Mesenchymal stem cell (in vitro differentiated cells and primary cell): Measurements from ENCODE around the gene ALPP.

Source experiments
- DNase-seq: peaks from one replicate; pipeline ENCODE4 v3.0.0-alpha.2; 2013
- H2AFZ ChIP-seq: one replicate; pipeline ENCODE4 v1.6.1; 2013; ENCODE audit warnings: low read depth, mild to moderate bottlenecking, control low read depth, inconsistent platforms, low read length, moderate library complexity
- H2AK5ac ChIP-seq: 2 replicates; pipeline ENCODE4 v1.6.1; 2013; ENCODE audit warnings: low read length, moderate library complexity, mild to moderate bottlenecking, inconsistent platforms; ENCODE audit not compliant: severe bottlenecking
- H2BK120ac ChIP-seq: one replicate; pipeline ENCODE4 v1.6.1; 2013; ENCODE audit warnings: low read depth, mild to moderate bottlenecking, inconsistent platforms, low read length, moderate library complexity
- H2BK12ac ChIP-seq, 2 experiments: one replicate each; pipeline ENCODE4 v1.6.1; 2013; ENCODE audit warnings: inconsistent platforms in 2 of 2, low read length in 2 of 2, mild to moderate bottlenecking in 2 of 2, moderate library complexity in 2 of 2, control low read depth in 1 of 2
- H2BK15ac ChIP-seq: one replicate; pipeline ENCODE4 v1.6.1; 2013; ENCODE audit warnings: mild to moderate bottlenecking, low read depth, inconsistent platforms; ENCODE audit not compliant: poor library complexity, severe bottlenecking
- H2BK5ac ChIP-seq: 2 replicates; pipeline ENCODE4 v1.6.1; 2013; ENCODE audit warnings: low read depth, mild to moderate bottlenecking, low read length, control low read depth, inconsistent platforms; ENCODE audit not compliant: poor library complexity, severe bottlenecking
- H3K14ac ChIP-seq, 2 experiments: one replicate each; pipeline ENCODE4 v1.6.1; 2013; ENCODE audit warnings: inconsistent platforms in 2 of 2, low read length in 2 of 2, control low read depth in 1 of 2, mild to moderate bottlenecking in 1 of 2, moderate library complexity in 1 of 2
- H3K18ac ChIP-seq, 2 experiments: one replicate each; pipeline ENCODE4 v1.6.1; 2013; ENCODE audit warnings: inconsistent platforms in 2 of 2, low read length in 2 of 2, control low read depth in 1 of 2, low read depth in 1 of 2, mild to moderate bottlenecking in 1 of 2
- H3K23ac ChIP-seq, 2 experiments: one replicate each; pipeline ENCODE4 v1.6.1; 2013; ENCODE audit warnings: inconsistent platforms in 2 of 2, low read length in 2 of 2, mild to moderate bottlenecking in 2 of 2, moderate library complexity in 2 of 2, control low read depth in 1 of 2
- H3K27ac ChIP-seq: 2 replicates; pipeline ENCODE4 v1.5.1; 2013; ENCODE audit warnings: mild to moderate bottlenecking, moderate library complexity, low read length, control low read depth, inconsistent platforms; ENCODE audit not compliant: poor library complexity, severe bottlenecking
- H3K27me3 ChIP-seq, 2 experiments: 2 replicates each; pipeline versions ENCODE4 v1.6.1 to v1.7.0; 2013; ENCODE audit warnings: low read length in 2 of 2, mild to moderate bottlenecking in 2 of 2, moderate library complexity in 2 of 2, control low read depth in 1 of 2, inconsistent platforms in 1 of 2; ENCODE audit not compliant: control insufficient read depth in 1 of 2, insufficient read depth in 1 of 2
- H3K36me3 ChIP-seq, 2 experiments: 2 replicates each; pipeline versions ENCODE4 v1.6.1 to v1.7.0; 2013; ENCODE audit warnings: low read length in 2 of 2, control low read depth in 1 of 2, inconsistent platforms in 1 of 2, low read depth in 1 of 2, mild to moderate bottlenecking in 1 of 2; ENCODE audit not compliant: insufficient read depth in 2 of 2, control insufficient read depth in 1 of 2
- H3K4ac ChIP-seq, 2 experiments: one replicate each; pipeline ENCODE4 v1.6.1; 2013; ENCODE audit warnings: inconsistent platforms in 2 of 2, low read length in 2 of 2, mild to moderate bottlenecking in 2 of 2, moderate library complexity in 2 of 2, control low read depth in 1 of 2, low read depth in 1 of 2
- H3K4me1 ChIP-seq: 2 replicates; pipeline ENCODE4 v1.6.1; 2013; ENCODE audit warnings: low read depth, low read length, control low read depth; ENCODE audit not compliant: control insufficient read depth, insufficient read depth
- H3K4me2 ChIP-seq: 2 replicates; pipeline ENCODE4 v1.6.1; 2013; ENCODE audit warnings: low read length, mild to moderate bottlenecking, inconsistent platforms; ENCODE audit not compliant: poor library complexity, severe bottlenecking
- H3K4me3 ChIP-seq, 2 experiments: 2 replicates each; pipeline versions ENCODE4 v1.5.1 to v1.7.0; 2013; ENCODE audit warnings: low read length in 2 of 2, mild to moderate bottlenecking in 2 of 2, control low read depth in 1 of 2, low read depth in 1 of 2; ENCODE audit not compliant: insufficient read depth in 1 of 2
- H3K79me1 ChIP-seq: replicated peaks from 2 replicates; pipeline ENCODE4 v1.6.1; 2013; ENCODE audit warnings: mild to moderate bottlenecking, control low read depth, low read length, inconsistent platforms; ENCODE audit not compliant: poor library complexity, severe bottlenecking
- H3K9ac ChIP-seq: 2 replicates; pipeline ENCODE4 v1.7.0; 2013; ENCODE audit warnings: mild to moderate bottlenecking, low read length, moderate library complexity
- H3K9me3 ChIP-seq: 2 replicates; pipeline ENCODE4 v1.7.0; 2013; ENCODE audit warnings: mild to moderate bottlenecking, low read length; ENCODE audit not compliant: control insufficient read depth
- H4K8ac ChIP-seq: one replicate; pipeline ENCODE4 v1.6.1; 2013; ENCODE audit warnings: inconsistent platforms, mild to moderate bottlenecking, low read length, moderate library complexity
- H4K91ac ChIP-seq: one replicate; pipeline ENCODE4 v1.6.1; 2013; ENCODE audit warnings: mild to moderate bottlenecking, low read length, inconsistent platforms
- WGBS: methylation state at CpG from one replicate; pipeline ENCODE4 v1.1.7; 2013; ENCODE audit warnings: mixed read lengths; 5-methylcytosine and 5-hydroxymethylcytosine counted together

Gene ALPP

GRCh38 chr2:232339121-232340081, 39.1 kb upstream of the ALPP start:
- no peak overlapping the region for H3K4me3 ChIP-seq
- no peak overlapping the region for H2BK5ac ChIP-seq
- H3K79me1 ChIP-seq = no peaks in the 10 kb centered on the region
- no peak overlapping the region for H3K27ac ChIP-seq
- peaks cover 4 to 15% of the 10 kb centered on the region in 2 experiments for H3K27me3 ChIP-seq
- no peak overlapping the region for H2AFZ ChIP-seq
- no peak overlapping the region for H2AK5ac ChIP-seq
- no peak for DNase-seq
- H2BK15ac ChIP-seq = no peak overlapping the region
- no peak overlapping the region for H3K14ac ChIP-seq
- H3K4me2 ChIP-seq = no peak overlapping the region
- no peak overlapping the region for H2BK12ac ChIP-seq
- H3K9me3 ChIP-seq = no peaks in the 10 kb centered on the region
- H3K4ac ChIP-seq = no peak overlapping the region
- H2BK120ac ChIP-seq = no peak overlapping the region
- peaks cover 2% of the 10 kb centered on the region for H3K4me1 ChIP-seq
- H4K91ac ChIP-seq = no peak overlapping the region
- no peak overlapping the region for H4K8ac ChIP-seq
- no peak overlapping the region for H3K18ac ChIP-seq
- H3K9ac ChIP-seq = no peak overlapping the region
- 91% methylated on average over 23 of the region's 23 CpGs for WGBS
- H3K23ac ChIP-seq = no peak overlapping the region
- peaks cover 0 to 43% of the 10 kb centered on the region in 2 experiments for H3K36me3 ChIP-seq

- Histone ChIP-seq H3K79me1 (no peaks in the 10 kb centered on the region), H3K36me3 (peaks cover 0 to 39% of the 10 kb centered on the region in 2 experiments), H3K4me2 (no peak overlapping the region), H3K9ac (no peak overlapping the region), H2AFZ (no peak overlapping the region), H3K23ac (no peak overlapping the region), H3K4me3 (no peak overlapping the region), H2AK5ac (no peak overlapping the region), H2BK5ac (no peak overlapping the region), H3K4me1 (peaks cover 2% of the 10 kb centered on the region), H4K8ac (no peak overlapping the region), H3K9me3 (no peaks in the 10 kb centered on the region), H3K14ac (no peak overlapping the region), H3K4ac (no peak overlapping the region), H3K27me3 (peaks cover 7 to 23% of the 10 kb centered on the region in 2 experiments), H2BK15ac (no peak overlapping the region), H2BK120ac (no peak overlapping the region), H3K27ac (no peak overlapping the region), H4K91ac (no peak overlapping the region), H3K18ac (no peak overlapping the region), H2BK12ac (no peak overlapping the region)
- 95% methylated on average over 14 of the region's 14 CpGs for WGBS
- DNase-seq = no peak
Measured at GRCh38 chr2:232340171-232340935, 38.2 kb upstream of the ALPP start.

GRCh38 chr2:232341061-232341738, 37.4 kb upstream of the ALPP start:
- Histone ChIP-seq H2AK5ac (no peak overlapping the region), H2AFZ (no peak overlapping the region), H3K23ac (no peak overlapping the region), H3K27ac (no peak overlapping the region), H3K4me1 (peaks cover 2% of the 10 kb centered on the region), H3K4ac (no peak overlapping the region), H3K79me1 (no peaks in the 10 kb centered on the region), H3K4me2 (no peak overlapping the region), H4K91ac (no peak overlapping the region), H2BK120ac (no peak overlapping the region), H3K4me3 (no peak overlapping the region), H3K9me3 (no peaks in the 10 kb centered on the region), H3K36me3 (peaks cover 0 to 31% of the 10 kb centered on the region in 2 experiments), H3K18ac (no peak overlapping the region), H2BK15ac (no peak overlapping the region), H2BK5ac (no peak overlapping the region), H2BK12ac (no peak overlapping the region), H3K9ac (no peak overlapping the region), H4K8ac (no peak overlapping the region), H3K27me3 (peaks cover 8 to 23% of the 10 kb centered on the region in 2 experiments), H3K14ac (no peak overlapping the region)
- DNase-seq = no peak
- WGBS = 83% methylated on average over 17 of the region's 17 CpGs
